HL-60 (cell line): ENCODE data around the gene KRTAP5-6.

Experiments used
- DNase-seq, 2 experiments: peaks; one replicate each; pipeline ENCODE4 v3.0.0-alpha.2; 2010 to 2020; ENCODE audit warnings: low read depth in 1 of 2, low spot score in 1 of 2
- H3K27ac ChIP-seq: fragments of 250-450 bp; sonication (Bioruptor Pico); replicated peaks from 2 replicates; pipeline ENCODE4 v1.5.1; 2020; ENCODE audit warnings: mild to moderate bottlenecking, moderate library complexity
- H3K27me3 ChIP-seq: fragments of 250-450 bp; sonication (Bioruptor Pico); 2 replicates; pipeline ENCODE4 v1.5.1; 2021; ENCODE audit warnings: mild to moderate bottlenecking, moderate library complexity; ENCODE audit not compliant: insufficient read depth, poor library complexity, severe bottlenecking
- H3K4me3 ChIP-seq: replicated peaks from 2 replicates; pipeline ENCODE4 v1.5.1; 2011; ENCODE audit warnings: mild to moderate bottlenecking, control low read depth, low read length; ENCODE audit not compliant: insufficient read depth
- CTCF ChIP-seq: IDR thresholded peaks from one replicate; pipeline ENCODE4 v1.5.1; 2011; ENCODE audit warnings: low read length, control low read depth, inconsistent platforms; ENCODE audit not compliant: insufficient read depth
- GABPA ChIP-seq: IDR thresholded peaks from 2 replicates; pipeline ENCODE4 v1.6.1; 2012; ENCODE audit warnings: low read depth
- POLR2AphosphoS5 ChIP-seq: IDR thresholded peaks from 2 replicates; pipeline ENCODE4 v1.6.1; 2012; ENCODE audit warnings: low read depth
- SPI1 ChIP-seq: IDR thresholded peaks from 2 replicates; pipeline ENCODE4 v1.6.1; 2012; ENCODE audit warnings: low read depth, mild to moderate bottlenecking, borderline replicate concordance
- TF ChIP-seq, protein P1 (sequence below): IDR thresholded peaks from 2 replicates; pipeline ENCODE4 v1.6.1; 2012; ENCODE audit warnings: low read depth; ENCODE audit not compliant: insufficient replicate concordance

KRTAP5-6 gene

GRCh38 chr11:1730059-1730629 is 33.1 kb downstream of the KRTAP5-6 start:
- no peak for DNase-seq
- Histone ChIP-seq H3K27me3 (peaks cover 26% of the 10 kb centered on the region), H3K4me3 (no peak overlapping the region), H3K27ac (no peak overlapping the region)
- TF ChIP-seq GABPA = no peak
- TF ChIP-seq, protein P1, sequence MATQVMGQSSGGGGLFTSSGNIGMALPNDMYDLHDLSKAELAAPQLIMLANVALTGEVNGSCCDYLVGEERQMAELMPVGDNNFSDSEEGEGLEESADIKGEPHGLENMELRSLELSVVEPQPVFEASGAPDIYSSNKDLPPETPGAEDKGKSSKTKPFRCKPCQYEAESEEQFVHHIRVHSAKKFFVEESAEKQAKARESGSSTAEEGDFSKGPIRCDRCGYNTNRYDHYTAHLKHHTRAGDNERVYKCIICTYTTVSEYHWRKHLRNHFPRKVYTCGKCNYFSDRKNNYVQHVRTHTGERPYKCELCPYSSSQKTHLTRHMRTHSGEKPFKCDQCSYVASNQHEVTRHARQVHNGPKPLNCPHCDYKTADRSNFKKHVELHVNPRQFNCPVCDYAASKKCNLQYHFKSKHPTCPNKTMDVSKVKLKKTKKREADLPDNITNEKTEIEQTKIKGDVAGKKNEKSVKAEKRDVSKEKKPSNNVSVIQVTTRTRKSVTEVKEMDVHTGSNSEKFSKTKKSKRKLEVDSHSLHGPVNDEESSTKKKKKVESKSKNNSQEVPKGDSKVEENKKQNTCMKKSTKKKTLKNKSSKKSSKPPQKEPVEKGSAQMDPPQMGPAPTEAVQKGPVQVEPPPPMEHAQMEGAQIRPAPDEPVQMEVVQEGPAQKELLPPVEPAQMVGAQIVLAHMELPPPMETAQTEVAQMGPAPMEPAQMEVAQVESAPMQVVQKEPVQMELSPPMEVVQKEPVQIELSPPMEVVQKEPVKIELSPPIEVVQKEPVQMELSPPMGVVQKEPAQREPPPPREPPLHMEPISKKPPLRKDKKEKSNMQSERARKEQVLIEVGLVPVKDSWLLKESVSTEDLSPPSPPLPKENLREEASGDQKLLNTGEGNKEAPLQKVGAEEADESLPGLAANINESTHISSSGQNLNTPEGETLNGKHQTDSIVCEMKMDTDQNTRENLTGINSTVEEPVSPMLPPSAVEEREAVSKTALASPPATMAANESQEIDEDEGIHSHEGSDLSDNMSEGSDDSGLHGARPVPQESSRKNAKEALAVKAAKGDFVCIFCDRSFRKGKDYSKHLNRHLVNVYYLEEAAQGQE = no peak
- TF ChIP-seq SPI1 = no peak
- TF ChIP-seq POLR2AphosphoS5 = no peak
- no peak for TF ChIP-seq CTCF

DNA sequence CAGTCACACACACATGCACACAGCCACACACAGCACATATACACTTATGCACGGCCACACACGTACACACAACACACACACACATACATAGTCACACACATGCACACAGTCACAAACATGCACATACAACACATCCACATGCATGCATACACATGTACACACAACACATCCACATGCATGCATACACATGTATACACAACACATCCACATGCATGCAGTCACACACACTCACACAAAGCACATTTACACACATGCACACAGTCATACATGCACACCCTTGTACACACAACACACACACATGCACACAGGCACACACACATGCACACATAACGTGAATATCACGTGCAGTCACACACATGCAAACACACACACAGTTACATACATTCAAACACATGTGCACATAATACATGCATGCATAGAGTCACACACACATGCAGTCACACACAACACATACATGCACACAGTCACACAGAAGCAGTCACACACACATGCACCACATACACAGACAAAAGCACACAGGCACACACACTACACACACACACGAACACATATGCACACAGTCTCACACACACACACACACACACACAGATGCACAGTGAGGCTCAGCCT is 34.6 kb downstream of the KRTAP5-6 start:
- no peak overlapping the region for H3K27ac ChIP-seq
- TF ChIP-seq CTCF (no peak), POLR2AphosphoS5 (no peak), SPI1 (no peak), GABPA (no peak)
- TF ChIP-seq, protein P1 = no peak

GRCh38 chr11:1732418-1733008 is 35.5 kb downstream of the KRTAP5-6 start:
- Histone ChIP-seq H3K4me3 (no peak overlapping the region), H3K27ac (no peak overlapping the region), H3K27me3 (peaks cover 26% of the 10 kb centered on the region)
- DNase-seq = no peak
- TF ChIP-seq CTCF (no peak), POLR2AphosphoS5 (no peak), SPI1 (no peak), GABPA (no peak)
- TF ChIP-seq, protein P1 = no peak

More for the DNA sequence above, 34.6 kb downstream of the KRTAP5-6 start:
- Histone ChIP-seq H3K4me3 (no peak overlapping the region), H3K27me3 (peaks cover 26% of the 10 kb centered on the region)
- no peak for DNase-seq
